ENCODE measurements around the gene TMUB2.
"Not testable (repeated sequence)": the region's sequence is repeated elsewhere in the genome, so short reads cannot be mapped to it uniquely, and the experiment has no call there.

TMUB2 gene

GRCh38 chr17:44186307-44187130, at the start of gene TMUB2:
Gene TMUB2, plus strand, starts transcription at chr17:44186972. Its CDS starts 737 bp downstream, at chr17:44187709.
- Mint-ChIP-seq H3K9me3 (no peaks in the 10 kb centered on the region), H3K36me3 (peaks cover 73% of the 10 kb centered on the region), H3K4me1 (peaks cover 57% of the 10 kb centered on the region), H3K27ac (peak within 1 kb of the TSS; percentile 98), H3K4me3 (peak within 1 kb of the TSS; percentile 100)
- DNase-seq (ENCODE audit: low spot score in 2 of 2): peak; percentile 99 to 100
- peak; percentile 94 for ATAC-seq

- peak overlapping the region; percentile 67 for H3K4me3 Mint-ChIP-seq
- peak; percentile 78 for ATAC-seq
- no peaks in the 10 kb centered on the region for H3K9me3 Mint-ChIP-seq
Measured at GRCh38 chr17:44137891-44138709, 48.7 kb upstream of the TMUB2 start.

GRCh38 chr17:44143921-44144320, 42.9 kb upstream of the TMUB2 start:
- not testable (repeated sequence) for H3K9me3 Mint-ChIP-seq; ATAC-seq; H3K4me3 Mint-ChIP-seq; H3K27ac Mint-ChIP-seq; DNase-seq (ENCODE audit: low spot score in 2 of 2)
- Mint-ChIP-seq H3K4me1 (peaks cover 12% of the 10 kb centered on the region), H3K36me3 (peaks cover 22% of the 10 kb centered on the region)

More at GRCh38 chr17:44137891-44138709, 48.7 kb upstream of the TMUB2 start:
- Mint-ChIP-seq H3K36me3 (peaks cover 15% of the 10 kb centered on the region), H3K27ac (peak overlapping the region; percentile 35), H3K4me1 (peaks cover 28% of the 10 kb centered on the region)
- DNase-seq (ENCODE audit: low spot score in 2 of 2): peak; percentile 35 to 61

- H3K4me3 Mint-ChIP-seq: no peak overlapping the region
- no peaks in the 10 kb centered on the region for H3K9me3 Mint-ChIP-seq
- peaks cover 16% of the 10 kb centered on the region for H3K4me1 Mint-ChIP-seq
- H3K36me3 Mint-ChIP-seq: peaks cover 22% of the 10 kb centered on the region
- no peak for ATAC-seq
- H3K27ac Mint-ChIP-seq: no peak overlapping the region
- DNase-seq (ENCODE audit: low spot score in 2 of 2): no peak
Measured at GRCh38 chr17:44144966-44145739, 41.6 kb upstream of the TMUB2 start.

GRCh38 chr17:44146375-44147346, 40.1 kb upstream of the TMUB2 start:
- Mint-ChIP-seq H3K36me3 (peaks cover 24% of the 10 kb centered on the region), H3K27ac (no peak overlapping the region), H3K9me3 (no peaks in the 10 kb centered on the region), H3K4me3 (no peak overlapping the region), H3K4me1 (peaks cover 11% of the 10 kb centered on the region)
- ATAC-seq (no peak), DNase-seq (ENCODE audit: low spot score in 2 of 2) (no peak)

- DNase-seq (ENCODE audit: low spot score in 2 of 2): no peak
- Mint-ChIP-seq H3K9me3 (no peaks in the 10 kb centered on the region), H3K36me3 (peaks cover 20% of the 10 kb centered on the region), H3K4me3 (no peak overlapping the region), H3K27ac (no peak overlapping the region), H3K4me1 (peaks cover 5% of the 10 kb centered on the region)
- ATAC-seq: no peak
Measured at GRCh38 chr17:44147812-44148211, 39.0 kb upstream of the TMUB2 start.

- H3K4me1 Mint-ChIP-seq; ATAC-seq; H3K27ac Mint-ChIP-seq; H3K9me3 Mint-ChIP-seq; DNase-seq (ENCODE audit: low spot score in 2 of 2); H3K4me3 Mint-ChIP-seq: not testable (repeated sequence)
- H3K36me3 Mint-ChIP-seq: peaks cover 20% of the 10 kb centered on the region
Measured at GRCh38 chr17:44149066-44149465, 37.7 kb upstream of the TMUB2 start.

- ATAC-seq (no peak), DNase-seq (ENCODE audit: low spot score in 2 of 2) (no peak)
- H3K4me1 Mint-ChIP-seq: peaks cover 5% of the 10 kb centered on the region
- H3K4me3 Mint-ChIP-seq: no peak overlapping the region
- peaks cover 20% of the 10 kb centered on the region for H3K36me3 Mint-ChIP-seq
- no peaks in the 10 kb centered on the region for H3K9me3 Mint-ChIP-seq
- H3K27ac Mint-ChIP-seq: no peak overlapping the region
Measured at GRCh38 chr17:44149750-44150329, 36.9 kb upstream of the TMUB2 start.

- H3K9me3 Mint-ChIP-seq: no peaks in the 10 kb centered on the region
- no peak for DNase-seq (ENCODE audit: low spot score in 2 of 2)
Measured at GRCh38 chr17:44152875-44153274, 33.9 kb upstream of the TMUB2 start.

GRCh38 chr17:44155488-44155887, 31.3 kb upstream of the TMUB2 start:
- no peak overlapping the region for H3K4me3 Mint-ChIP-seq
- DNase-seq (ENCODE audit: low spot score in 2 of 2) (no peak), ATAC-seq (peak; percentile 16)
- peaks cover 11% of the 10 kb centered on the region for H3K36me3 Mint-ChIP-seq
- no peaks in the 10 kb centered on the region for H3K9me3 Mint-ChIP-seq
- no peaks in the 10 kb centered on the region for H3K4me1 Mint-ChIP-seq
- H3K27ac Mint-ChIP-seq: no peak overlapping the region

More at GRCh38 chr17:44152875-44153274, 33.9 kb upstream of the TMUB2 start:
- H3K27ac Mint-ChIP-seq: no peak overlapping the region
- no peak overlapping the region for H3K4me3 Mint-ChIP-seq
- peaks cover 5% of the 10 kb centered on the region for H3K4me1 Mint-ChIP-seq
- peaks cover 17% of the 10 kb centered on the region for H3K36me3 Mint-ChIP-seq
- no peak for ATAC-seq

GRCh38 chr17:44159519-44160210, 27.1 kb upstream of the TMUB2 start:
- H3K4me1 Mint-ChIP-seq: no peaks in the 10 kb centered on the region
- peaks cover 19% of the 10 kb centered on the region for H3K36me3 Mint-ChIP-seq
- no peak overlapping the region for H3K4me3 Mint-ChIP-seq
- no peak for ATAC-seq
- no peak for DNase-seq (ENCODE audit: low spot score in 2 of 2)
- peak overlapping the region; percentile 45 for H3K27ac Mint-ChIP-seq
- H3K9me3 Mint-ChIP-seq: no peaks in the 10 kb centered on the region

GRCh38 chr17:44164476-44164875, 22.3 kb upstream of the TMUB2 start:
- H3K4me3 Mint-ChIP-seq: no peak overlapping the region
- no peaks in the 10 kb centered on the region for H3K9me3 Mint-ChIP-seq
- H3K27ac Mint-ChIP-seq: no peak overlapping the region
- DNase-seq (ENCODE audit: low spot score in 2 of 2) (no peak), ATAC-seq (no peak)
- H3K36me3 Mint-ChIP-seq: peaks cover 19% of the 10 kb centered on the region
- H3K4me1 Mint-ChIP-seq: peaks cover 10% of the 10 kb centered on the region

- peaks cover 14% of the 10 kb centered on the region for H3K4me1 Mint-ChIP-seq
- H3K4me3 Mint-ChIP-seq: no peak overlapping the region
- DNase-seq (ENCODE audit: low spot score in 2 of 2): no peak
- H3K27ac Mint-ChIP-seq: peak overlapping the region; percentile 50
- no peaks in the 10 kb centered on the region for H3K9me3 Mint-ChIP-seq
- peaks cover 10% of the 10 kb centered on the region for H3K36me3 Mint-ChIP-seq
- ATAC-seq: no peak
Measured at GRCh38 chr17:44167181-44167861, 19.5 kb upstream of the TMUB2 start.

Data from stimulated activated effector memory CD8-positive, alpha-beta T cell treated with anti-CD3 and anti-CD28 coated beads, Interleukin-12 subunit alpha, Interleukin-12 subunit beta, amount 100 ng/mL, for 72 hours (primary cell).